Measurements from ENCODE around the gene USP6NL.

GRCh38 chr10:11629731-11630130 is 18.3 kb upstream of the USP6NL start:
- no peak for TF ChIP-seq CTCF (conservative IDR thresholded peaks at IDR 0.05; ENCODE audit: low read length)
- no peak for TF ChIP-seq EZH2phosphoT487 (IDR thresholded peaks at IDR 0.05; ENCODE audit: borderline replicate concordance)
